Measurements from ENCODE around the gene CD160. TPM values are rescaled to one million over a fixed set of nuclear protein-coding genes. Genes with fewer than 3 reads are reported as not detected.
A peak's percentile ranks its signal among the peaks of the same experiment; 100 is the strongest.
"Not testable (repeated sequence)": the region's sequence is repeated elsewhere in the genome, so short reads cannot be mapped to it uniquely, and the experiment has no call there.

Gene CD160
- total RNA-seq, 1 donor, result not detected

GRCh38 chr1:145714524-145715111 is 4.7 kb upstream of the CD160 start:
- Histone ChIP-seq H3K27me3 (ENCODE audit: insufficient read depth, low read length) (no peaks in the 10 kb centered on the region), H3K36me3 (ENCODE audit: insufficient read depth, low read length) (no peaks in the 10 kb centered on the region), H4K20me1 (ENCODE audit: insufficient read depth, low read length) (no peaks in the 10 kb centered on the region), H3K4me3 (ENCODE audit: insufficient read depth, low read length) (no peak overlapping the region), H3K27ac (ENCODE audit: low read depth, low read length) (no peak overlapping the region), H3K79me2 (ENCODE audit: insufficient read depth, low read length) (no peaks in the 10 kb centered on the region), H2AFZ (ENCODE audit: low read length) (no peak overlapping the region), H3K4me2 (ENCODE audit: insufficient read depth, low read length) (no peak overlapping the region), H3K9me3 (ENCODE audit: low read depth, low read length) (no peaks in the 10 kb centered on the region), H3K4me1 (ENCODE audit: insufficient read depth, low read length) (peaks cover 3% of the 10 kb centered on the region)
- TF ChIP-seq, protein P1, sequence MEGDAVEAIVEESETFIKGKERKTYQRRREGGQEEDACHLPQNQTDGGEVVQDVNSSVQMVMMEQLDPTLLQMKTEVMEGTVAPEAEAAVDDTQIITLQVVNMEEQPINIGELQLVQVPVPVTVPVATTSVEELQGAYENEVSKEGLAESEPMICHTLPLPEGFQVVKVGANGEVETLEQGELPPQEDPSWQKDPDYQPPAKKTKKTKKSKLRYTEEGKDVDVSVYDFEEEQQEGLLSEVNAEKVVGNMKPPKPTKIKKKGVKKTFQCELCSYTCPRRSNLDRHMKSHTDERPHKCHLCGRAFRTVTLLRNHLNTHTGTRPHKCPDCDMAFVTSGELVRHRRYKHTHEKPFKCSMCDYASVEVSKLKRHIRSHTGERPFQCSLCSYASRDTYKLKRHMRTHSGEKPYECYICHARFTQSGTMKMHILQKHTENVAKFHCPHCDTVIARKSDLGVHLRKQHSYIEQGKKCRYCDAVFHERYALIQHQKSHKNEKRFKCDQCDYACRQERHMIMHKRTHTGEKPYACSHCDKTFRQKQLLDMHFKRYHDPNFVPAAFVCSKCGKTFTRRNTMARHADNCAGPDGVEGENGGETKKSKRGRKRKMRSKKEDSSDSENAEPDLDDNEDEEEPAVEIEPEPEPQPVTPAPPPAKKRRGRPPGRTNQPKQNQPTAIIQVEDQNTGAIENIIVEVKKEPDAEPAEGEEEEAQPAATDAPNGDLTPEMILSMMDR (IDR thresholded peaks at IDR 0.05; ENCODE audit: extremely low read depth, low read depth, low read length), result no peak
- DNase-seq (ENCODE audit: insufficient read length, low spot score, missing footprints), result no peak

- H3K4me1 ChIP-seq (ENCODE audit: insufficient read depth, low read length), result peaks cover 21% of the 10 kb centered on the region
These were observed 2.5 kb upstream of the CD160 start for GRCh38 chr1:145716641-145717345.

DNA sequence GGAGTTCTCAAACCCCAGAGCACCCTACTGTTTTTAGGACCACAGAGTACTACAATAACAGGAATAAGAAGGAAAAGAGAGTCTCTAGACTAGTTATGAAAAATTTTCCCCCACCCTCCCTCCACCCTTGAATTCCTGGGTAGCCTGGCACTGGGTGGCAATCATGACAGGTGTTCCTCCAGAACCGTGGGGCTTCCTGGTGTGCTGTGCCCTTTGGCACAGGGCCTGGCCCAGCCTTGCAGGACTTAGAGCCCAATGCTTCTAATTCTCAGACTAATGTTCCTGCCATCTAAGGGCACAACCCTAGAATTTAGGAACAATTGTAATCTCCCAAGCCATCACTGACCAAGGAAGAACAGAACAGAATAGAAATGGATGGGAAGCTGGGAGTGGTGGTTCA is 1.5 kb upstream of the CD160 start:
- no peaks in the 10 kb centered on the region for H3K79me2 ChIP-seq (ENCODE audit: insufficient read depth, low read length)
- H3K9me3 ChIP-seq (ENCODE audit: low read depth, low read length), result no peaks in the 10 kb centered on the region
- H3K27me3 ChIP-seq (ENCODE audit: insufficient read depth, low read length), result no peaks in the 10 kb centered on the region
- H3K27ac ChIP-seq (ENCODE audit: low read depth, low read length), result no peak overlapping the region
- H3K4me3 ChIP-seq (ENCODE audit: insufficient read depth, low read length), result no peak overlapping the region
- no peaks in the 10 kb centered on the region for H3K36me3 ChIP-seq (ENCODE audit: insufficient read depth, low read length)
- TF ChIP-seq, protein P1 (IDR thresholded peaks at IDR 0.05; ENCODE audit: extremely low read depth, low read depth, low read length), result no peak
- H2AFZ ChIP-seq (ENCODE audit: low read length), result no peak overlapping the region
- no peak overlapping the region for H3K4me2 ChIP-seq (ENCODE audit: insufficient read depth, low read length)
- H4K20me1 ChIP-seq (ENCODE audit: insufficient read depth, low read length), result no peaks in the 10 kb centered on the region
- H3K4me1 ChIP-seq (ENCODE audit: insufficient read depth, low read length), result peaks cover 21% of the 10 kb centered on the region
- DNase-seq (ENCODE audit: insufficient read length, low spot score, missing footprints), result no peak

More at GRCh38 chr1:145716641-145717345, 2.5 kb upstream of the CD160 start:
- TF ChIP-seq, protein P1 (IDR thresholded peaks at IDR 0.05; ENCODE audit: extremely low read depth, low read depth, low read length), result no peak
- Histone ChIP-seq H3K27ac (ENCODE audit: low read depth, low read length) (no peak overlapping the region), H3K4me3 (ENCODE audit: insufficient read depth, low read length) (no peak overlapping the region), H3K36me3 (ENCODE audit: insufficient read depth, low read length) (no peaks in the 10 kb centered on the region), H3K79me2 (ENCODE audit: insufficient read depth, low read length) (no peaks in the 10 kb centered on the region), H2AFZ (ENCODE audit: low read length) (peak overlapping the region; percentile 50), H3K4me2 (ENCODE audit: insufficient read depth, low read length) (no peak overlapping the region), H3K9me3 (ENCODE audit: low read depth, low read length) (no peaks in the 10 kb centered on the region), H3K27me3 (ENCODE audit: insufficient read depth, low read length) (no peaks in the 10 kb centered on the region), H4K20me1 (ENCODE audit: insufficient read depth, low read length) (no peaks in the 10 kb centered on the region)
- DNase-seq (ENCODE audit: insufficient read length, low spot score, missing footprints), result no peak

GRCh38 chr1:145718465-145718864 is 834 bp upstream of the CD160 start:
- H2AFZ ChIP-seq (ENCODE audit: low read length); H3K9me3 ChIP-seq (ENCODE audit: low read depth, low read length); H3K4me2 ChIP-seq (ENCODE audit: insufficient read depth, low read length); H4K20me1 ChIP-seq (ENCODE audit: insufficient read depth, low read length); H3K36me3 ChIP-seq (ENCODE audit: insufficient read depth, low read length); H3K4me3 ChIP-seq (ENCODE audit: insufficient read depth, low read length); H3K27me3 ChIP-seq (ENCODE audit: insufficient read depth, low read length); H3K79me2 ChIP-seq (ENCODE audit: insufficient read depth, low read length); DNase-seq (ENCODE audit: insufficient read length, low spot score, missing footprints); H3K27ac ChIP-seq (ENCODE audit: low read depth, low read length): not testable (repeated sequence)
- peaks cover 21% of the 10 kb centered on the region for H3K4me1 ChIP-seq (ENCODE audit: insufficient read depth, low read length)
